GM19240 (cell line): ENCODE measurements around the gene ERVV-1.
"Not testable (repeated sequence)": the region's sequence is repeated elsewhere in the genome, so short reads cannot be mapped to it uniquely, and the experiment has no call there.

Experiments
- DNase-seq: peaks from one replicate; pipeline ENCODE4 v3.0.0; 2011; ENCODE audit warnings: low spot score; ENCODE audit not compliant: insufficient read length

ERVV-1 gene

GRCh38 chr19:53019684-53020083 lies 6.0 kb downstream of the ERVV-1 start:
- DNase-seq: no peak

- DNase-seq: not testable (repeated sequence)
Measured at GRCh38 chr19:53028306-53028705, 14.6 kb downstream of the ERVV-1 start.

GRCh38 chr19:53034054-53034453 lies 20.3 kb downstream of the ERVV-1 start:
- no peak for DNase-seq

- DNase-seq: no peak
Measured at GRCh38 chr19:53034948-53035675, 21.4 kb downstream of the ERVV-1 start.

GRCh38 chr19:53037101-53038097 lies 23.7 kb downstream of the ERVV-1 start:
- DNase-seq: no peak

GRCh38 chr19:53041366-53041765 lies 27.6 kb downstream of the ERVV-1 start:
- no peak for DNase-seq

GRCh38 chr19:53045536-53045935 lies 31.8 kb downstream of the ERVV-1 start:
- DNase-seq: no peak

- DNase-seq: no peak
Measured at GRCh38 chr19:53047379-53047778, 33.7 kb downstream of the ERVV-1 start.

GRCh38 chr19:53055117-53055516 lies 41.4 kb downstream of the ERVV-1 start:
- DNase-seq: no peak

- no peak for DNase-seq
Measured at GRCh38 chr19:53057904-53058580, 44.3 kb downstream of the ERVV-1 start.
